Measurements from ENCODE around the gene LRIT3.

LRIT3 gene

GRCh38 chr4:109816894-109817293, 31.0 kb upstream of the LRIT3 start:
- Histone ChIP-seq H3K36me3 (peaks cover 34% of the 10 kb centered on the region), H3K4me3 (ENCODE audit: low read depth, low read length) (peak overlapping the region; percentile 97), H3K27me3 (no peaks in the 10 kb centered on the region), H3K4me1 (no peaks in the 10 kb centered on the region), H3K9me3 (no peaks in the 10 kb centered on the region)
- no peak for DNase-seq
- TF ChIP-seq CTCF (IDR thresholded peaks at IDR 0.05; ENCODE audit: low read depth, low read length) = no peak

- Histone ChIP-seq H3K27me3 (no peaks in the 10 kb centered on the region), H3K4me3 (ENCODE audit: low read depth, low read length) (no peak overlapping the region), H3K36me3 (peaks cover 42% of the 10 kb centered on the region), H3K9me3 (no peaks in the 10 kb centered on the region), H3K4me1 (no peaks in the 10 kb centered on the region)
- no peak for TF ChIP-seq CTCF (IDR thresholded peaks at IDR 0.05; ENCODE audit: low read depth, low read length)
- DNase-seq = no peak
Observed at GRCh38 chr4:109818268-109818667, 29.6 kb upstream of the LRIT3 start.

GRCh38 chr4:109820563-109820962, 27.3 kb upstream of the LRIT3 start:
- no peak for TF ChIP-seq CTCF (IDR thresholded peaks at IDR 0.05; ENCODE audit: low read depth, low read length)
- H3K9me3 ChIP-seq = no peaks in the 10 kb centered on the region
- H3K4me1 ChIP-seq = no peaks in the 10 kb centered on the region
- DNase-seq = no peak
- peaks cover 51% of the 10 kb centered on the region for H3K36me3 ChIP-seq
- no peaks in the 10 kb centered on the region for H3K27me3 ChIP-seq
- H3K4me3 ChIP-seq (ENCODE audit: low read depth, low read length) = no peak overlapping the region

- TF ChIP-seq CTCF (IDR thresholded peaks at IDR 0.05; ENCODE audit: low read depth, low read length) = no peak
- Histone ChIP-seq H3K4me3 (ENCODE audit: low read depth, low read length) (no peak overlapping the region), H3K9me3 (no peaks in the 10 kb centered on the region), H3K36me3 (peaks cover 52% of the 10 kb centered on the region), H3K27me3 (no peaks in the 10 kb centered on the region), H3K4me1 (no peaks in the 10 kb centered on the region)
- DNase-seq = no peak
Observed at GRCh38 chr4:109821185-109821584, 26.7 kb upstream of the LRIT3 start.

- Histone ChIP-seq H3K4me1 (no peaks in the 10 kb centered on the region), H3K36me3 (peaks cover 21% of the 10 kb centered on the region), H3K4me3 (ENCODE audit: low read depth, low read length) (no peak overlapping the region), H3K27me3 (no peaks in the 10 kb centered on the region), H3K9me3 (no peaks in the 10 kb centered on the region)
- TF ChIP-seq CTCF (IDR thresholded peaks at IDR 0.05; ENCODE audit: low read depth, low read length) = peak; percentile 43
- DNase-seq = no peak
Observed at GRCh38 chr4:109826719-109827118, 21.2 kb upstream of the LRIT3 start.

- H3K4me3 ChIP-seq (ENCODE audit: low read depth, low read length) = no peak within 1 kb of the TSS
- H3K4me1 ChIP-seq = no peaks in the 10 kb centered on the region
- no peak for TF ChIP-seq CTCF (IDR thresholded peaks at IDR 0.05; ENCODE audit: low read depth, low read length)
Observed at GRCh38 chr4:109827672-109828071, 20.2 kb upstream of the LRIT3 start, which contains the start of gene RRH. TSS of gene RRH (plus strand) at chr4:109827972. CDS start at chr4:109828028, 56 bp downstream.

More at GRCh38 chr4:109827672-109828071, 20.2 kb upstream of the LRIT3 start, which contains the start of gene RRH:
- H3K27me3 ChIP-seq = no peaks in the 10 kb centered on the region
- no peaks in the 10 kb centered on the region for H3K9me3 ChIP-seq
- H3K36me3 ChIP-seq = peaks cover 16% of the 10 kb centered on the region
- no peak for DNase-seq

Measured in BE2C (cell line).